GM23248 (cell line): ENCODE data around the gene NUDT22.

Source experiments
- EZH2 ChIP-seq: fragments of 200-600 bp; sonication (generic); IDR thresholded peaks from 2 replicates; pipeline ENCODE4 v1.6.1; 2018; ENCODE audit warnings: antibody characterized with exemption, mild to moderate bottlenecking; ENCODE audit not compliant: insufficient read depth, poor library complexity, severe bottlenecking
- EZH2phosphoT487 ChIP-seq: fragments of 200-600 bp; sonication (generic); IDR thresholded peaks from 2 replicates; pipeline ENCODE4 v1.6.1; 2018; ENCODE audit warnings: antibody characterized with exemption, moderate library complexity, mild to moderate bottlenecking, low read depth; ENCODE audit not compliant: insufficient read depth

DNA sequence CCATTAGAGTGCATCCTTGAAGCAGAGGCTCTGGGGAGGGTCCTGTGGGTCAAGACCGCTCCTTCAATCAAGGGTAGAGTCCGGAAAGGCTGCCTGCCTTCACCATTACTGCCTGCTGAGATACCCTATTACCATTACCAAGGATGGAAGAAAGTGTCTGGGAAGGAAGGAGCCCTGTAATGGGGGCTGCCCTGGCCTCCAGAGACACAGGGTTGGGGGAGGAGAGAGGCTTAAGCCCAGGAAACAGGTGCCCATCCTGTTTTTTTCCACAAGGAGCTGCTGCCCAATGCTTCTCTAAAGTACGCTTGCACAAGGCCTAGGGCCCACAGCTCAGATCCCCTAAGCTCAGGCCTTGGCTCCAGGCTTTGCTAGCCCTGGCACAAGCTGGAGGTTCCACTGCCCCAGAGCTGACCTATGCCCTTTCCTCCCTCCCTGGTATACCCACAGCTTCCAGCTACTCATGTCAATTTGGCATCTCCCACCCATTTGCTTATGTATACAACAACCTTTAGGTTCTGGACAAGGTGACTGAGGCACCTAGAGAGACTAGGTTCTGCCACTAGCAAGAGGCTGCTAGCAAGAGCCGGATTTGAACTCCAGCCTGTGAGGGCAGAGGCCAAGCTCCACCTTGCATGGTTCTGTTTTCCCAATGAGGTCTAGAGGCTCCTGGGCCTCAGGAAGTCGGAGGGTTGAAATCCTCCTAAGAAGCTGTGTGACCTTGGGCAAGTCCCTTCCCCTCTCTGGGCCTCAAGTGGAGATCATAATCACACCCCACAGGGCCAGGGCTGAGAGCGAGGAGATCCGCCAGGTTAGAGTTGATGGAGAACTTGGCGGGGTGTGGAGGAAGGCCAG lies 23.7 kb downstream of the NUDT22 start:
- TF ChIP-seq EZH2 (no peak), EZH2phosphoT487 (no peak)
